IPS-NIHi11 (cell line): ENCODE data around the gene NCKAP1.
A peak's percentile ranks its signal among the peaks of the same experiment; 100 is the strongest.
"Not testable (repeated sequence)": the region's sequence is repeated elsewhere in the genome, so short reads cannot be mapped to it uniquely, and the experiment has no call there.

Source experiments
- DNase-seq: peaks from one replicate; pipeline ENCODE4 v3.0.0; 2012; ENCODE audit warnings: mixed read lengths, low spot score

Gene NCKAP1

DNA sequence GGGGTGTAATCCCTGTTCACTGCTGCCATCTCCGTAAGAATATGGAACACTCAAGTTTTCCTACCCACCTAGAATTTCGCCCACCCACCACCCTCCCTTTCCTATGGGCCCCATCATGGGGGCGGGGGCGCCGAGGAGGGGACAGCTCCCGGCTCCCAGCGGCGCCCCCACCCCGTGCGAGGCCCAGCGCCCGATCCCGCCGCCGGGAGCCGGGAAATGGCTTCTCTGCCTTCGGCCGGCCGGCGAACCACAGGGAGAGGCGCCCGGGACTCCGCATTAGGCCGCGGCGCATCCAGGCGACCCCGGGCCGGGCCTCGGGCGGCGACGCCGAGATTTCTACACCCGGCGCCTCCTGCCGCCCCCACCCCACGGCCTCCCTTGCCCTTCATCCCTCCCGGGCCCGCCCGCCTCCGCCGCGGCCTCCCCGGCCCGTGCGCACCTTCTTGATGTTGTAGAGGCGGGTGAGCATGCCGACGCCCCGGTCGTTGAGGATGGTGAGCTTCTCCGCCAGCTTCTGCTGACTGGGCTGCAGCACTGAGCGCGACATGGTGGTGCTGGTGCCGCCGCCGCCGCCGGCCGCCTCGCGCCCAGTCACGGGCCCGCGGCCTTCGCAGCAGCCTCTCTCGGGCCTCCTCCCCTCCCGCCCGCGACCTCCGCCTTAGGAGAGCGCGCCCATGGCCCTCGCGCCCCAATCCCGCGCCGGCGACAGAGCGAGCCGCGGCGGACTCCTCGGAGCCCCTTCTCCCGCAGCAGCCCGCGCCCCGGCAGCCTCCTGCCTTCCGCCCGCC is 510 bp downstream of the NCKAP1 start:
- DNase-seq: peak; percentile 47

GRCh38 chr2:183037074-183037552 is 1.1 kb downstream of the NCKAP1 start:
- DNase-seq: no peak

GRCh38 chr2:183035954-183036669 is 2.1 kb downstream of the NCKAP1 start:
- DNase-seq: no peak

GRCh38 chr2:183035298-183035953 is 2.8 kb downstream of the NCKAP1 start:
- no peak for DNase-seq

GRCh38 chr2:183034806-183035205 is 3.5 kb downstream of the NCKAP1 start:
- no peak for DNase-seq

- DNase-seq: no peak
Observed at GRCh38 chr2:183033951-183034350, 4.3 kb downstream of the NCKAP1 start.

DNA sequence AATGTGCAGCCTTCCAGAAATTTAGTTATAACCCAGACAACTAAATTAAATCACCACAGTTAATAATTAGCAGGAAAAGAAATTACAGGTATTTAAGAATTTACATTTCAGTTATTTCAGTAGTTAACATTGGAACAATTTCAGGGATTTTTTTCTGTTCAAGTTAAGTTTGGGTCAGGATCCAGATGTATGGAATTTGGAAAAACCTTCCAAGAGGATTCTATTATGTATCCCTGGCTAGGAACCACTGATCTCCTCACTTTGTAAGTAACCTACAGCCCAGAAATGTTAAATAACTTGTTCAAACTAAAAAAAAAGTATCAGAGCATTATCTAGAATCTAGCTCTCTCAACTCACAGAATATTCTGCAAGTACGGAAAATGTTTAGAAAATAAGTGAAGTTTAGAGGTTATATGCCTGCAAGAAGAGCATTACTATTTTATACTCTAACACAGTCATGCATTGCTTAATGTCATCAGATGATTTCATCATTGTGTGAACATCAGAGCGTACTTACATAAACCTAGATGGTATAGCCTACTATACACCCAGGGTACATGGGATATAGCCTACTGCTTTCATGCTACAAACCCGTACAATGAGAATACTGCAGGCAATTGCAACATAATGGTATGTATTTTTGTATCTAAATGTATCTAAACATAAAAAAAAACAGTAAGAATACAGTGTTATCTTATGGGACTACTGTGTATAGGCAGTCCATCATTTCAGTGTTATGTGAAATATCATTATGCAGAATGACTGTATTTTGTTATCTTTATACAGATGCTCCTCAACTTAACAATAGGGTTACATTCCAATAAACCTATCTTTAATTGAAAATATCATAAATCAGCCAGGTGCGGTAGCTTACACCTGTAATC is 6.1 kb downstream of the NCKAP1 start:
- no peak for DNase-seq

DNA sequence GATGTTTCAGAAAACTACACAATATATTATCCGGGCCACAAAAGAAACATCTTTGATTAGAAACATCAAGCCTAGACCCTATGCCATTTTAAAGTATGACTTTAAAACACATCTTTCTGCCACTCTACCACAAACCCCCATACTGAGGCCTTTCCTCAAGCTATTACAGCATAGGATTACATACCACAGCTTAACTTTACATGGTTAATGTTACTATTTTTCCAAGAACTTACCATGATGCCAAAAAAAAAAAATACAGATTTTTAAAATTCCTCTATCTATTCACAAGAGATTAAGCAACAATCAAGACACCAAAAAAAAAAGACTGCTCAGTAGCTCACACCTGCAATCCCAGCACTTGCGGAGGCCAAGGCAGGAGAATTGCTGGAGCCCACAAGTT is 9.0 kb downstream of the NCKAP1 start:
- DNase-seq: no peak

GRCh38 chr2:183028108-183028507 is 10.1 kb downstream of the NCKAP1 start:
- no peak for DNase-seq

DNA sequence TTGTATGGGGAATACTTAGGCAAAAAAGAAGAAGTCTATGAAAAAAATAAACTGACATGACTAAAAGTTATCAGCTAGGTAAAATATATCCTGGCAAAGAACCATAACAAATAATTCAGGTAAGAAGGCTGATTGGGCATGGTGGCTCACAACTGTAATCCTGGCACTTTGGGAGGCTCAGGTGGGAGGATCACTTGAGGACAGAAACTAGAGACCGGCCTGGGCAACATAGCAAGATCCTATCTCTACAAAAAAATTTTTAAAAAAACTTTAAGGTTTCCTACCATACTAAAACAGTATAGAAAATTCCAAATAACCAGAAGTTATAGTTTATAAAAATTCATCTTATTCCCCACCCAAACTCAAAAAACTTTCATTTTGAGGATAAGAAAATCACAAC is 10.8 kb downstream of the NCKAP1 start:
- no peak for DNase-seq

DNA sequence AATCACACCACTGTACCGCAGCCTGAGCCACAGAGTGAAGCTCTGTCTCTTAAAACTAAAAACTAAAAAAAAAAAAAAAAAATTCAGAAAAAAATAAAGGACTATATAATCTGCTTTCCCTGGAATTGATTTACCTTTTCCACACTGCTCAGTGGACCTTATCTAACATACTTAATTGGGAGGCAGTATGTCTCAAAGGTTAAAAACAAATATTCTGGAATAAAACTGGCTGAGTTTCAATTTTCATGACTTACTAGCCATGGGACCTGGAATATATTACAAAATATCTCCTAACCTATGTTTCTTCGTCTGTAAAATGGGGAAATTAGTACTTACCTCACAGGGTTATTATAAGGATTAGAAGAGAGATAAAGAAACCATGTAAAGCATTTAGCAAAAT is 11.8 kb downstream of the NCKAP1 start:
- DNase-seq: no peak

DNA sequence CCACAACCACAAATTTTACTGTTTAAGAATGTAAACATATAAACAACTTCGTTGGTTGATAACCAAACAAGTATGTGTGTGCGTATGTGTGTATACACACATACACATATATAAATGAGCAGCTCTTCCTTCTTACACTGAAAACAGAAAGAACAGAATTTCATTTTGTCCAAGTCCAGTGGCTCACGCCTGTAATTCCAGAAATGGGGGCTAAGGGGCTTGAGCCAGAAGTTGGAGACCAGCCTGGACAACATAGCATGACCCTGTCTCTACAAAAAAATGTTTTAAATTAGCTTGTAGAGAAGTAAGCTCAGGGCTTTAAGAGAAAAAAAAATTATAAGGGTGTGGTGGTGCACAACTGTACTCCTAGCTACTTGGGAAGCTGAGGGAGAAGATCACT is 12.3 kb downstream of the NCKAP1 start:
- DNase-seq: no peak

DNA sequence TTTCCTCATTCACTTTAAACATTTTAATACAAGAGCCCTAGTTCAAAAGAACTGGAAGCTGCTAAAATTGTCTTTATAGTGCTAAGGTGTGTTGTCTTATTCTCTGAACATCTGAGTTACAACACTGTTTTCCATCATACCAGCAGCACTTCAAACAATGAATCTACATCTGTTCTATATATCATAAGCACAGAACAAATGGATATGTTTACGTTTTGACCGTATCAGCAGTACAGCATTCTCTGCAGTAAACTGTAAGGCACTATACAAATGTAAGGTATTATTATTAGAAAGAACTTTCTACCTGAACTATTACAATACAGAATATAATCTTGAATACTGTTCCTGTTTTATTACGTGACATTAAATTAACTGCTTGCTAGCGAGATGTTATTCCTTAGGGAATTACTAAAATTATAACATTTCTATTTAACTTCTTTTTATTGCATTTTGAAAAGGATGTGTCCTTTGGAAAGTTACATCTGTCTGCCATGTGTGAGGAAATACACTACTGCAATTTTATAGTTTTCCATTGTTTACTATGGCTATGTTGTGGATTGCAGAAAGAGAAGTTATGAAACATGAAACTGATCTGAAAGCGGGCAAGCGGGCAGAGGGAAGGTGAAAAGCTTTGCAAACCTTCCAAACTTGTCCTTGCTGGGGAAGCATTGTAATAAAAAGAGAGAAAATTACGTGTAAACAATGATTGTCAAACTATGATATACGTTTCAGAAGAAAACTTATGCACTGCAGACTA is 13.7 kb downstream of the NCKAP1 start:
- DNase-seq: no peak

GRCh38 chr2:183022711-183023110 is 15.5 kb downstream of the NCKAP1 start:
- no peak for DNase-seq

GRCh38 chr2:183021613-183022012 is 16.6 kb downstream of the NCKAP1 start:
- DNase-seq: no peak

GRCh38 chr2:183019718-183020442 is 18.4 kb downstream of the NCKAP1 start:
- no peak for DNase-seq

DNA sequence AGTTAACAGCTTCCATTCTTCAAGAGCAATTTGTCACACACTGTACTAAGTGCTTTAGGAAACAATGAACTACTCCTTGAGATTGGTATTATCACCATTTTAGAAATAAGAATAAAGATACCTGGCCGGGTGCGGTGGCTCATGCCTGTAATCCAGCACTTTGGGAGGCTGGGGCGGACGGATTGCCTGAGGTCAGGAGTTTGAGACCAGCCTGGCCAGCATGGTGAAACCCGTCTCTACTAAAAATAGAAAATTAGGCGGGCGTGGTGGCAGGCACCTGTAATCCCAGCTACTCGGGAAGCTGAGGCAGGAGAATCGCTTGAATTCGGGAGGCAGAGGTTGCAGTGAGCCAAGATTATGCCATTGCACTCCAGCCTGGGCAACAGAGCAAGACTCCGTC is 20.4 kb downstream of the NCKAP1 start:
- not testable (repeated sequence) for DNase-seq

- no peak for DNase-seq
Observed at GRCh38 chr2:183014005-183014404, 24.3 kb downstream of the NCKAP1 start.

GRCh38 chr2:183011743-183012142 is 26.5 kb downstream of the NCKAP1 start:
- DNase-seq: no peak

- peak; percentile 66 for DNase-seq
Observed at GRCh38 chr2:183010112-183010511, 28.1 kb downstream of the NCKAP1 start.
